Loucy (cell line): ENCODE results near the gene RBBP8.

Source experiments
- H2AFZ ChIP-seq: fragments of 200-600 bp; sonication (generic); 2 replicates; pipeline ENCODE4 v1.6.0; 2016; ENCODE audit warnings: antibody characterized with exemption, mild to moderate bottlenecking, low read length, moderate library complexity
- H3F3A ChIP-seq: fragments of 200-600 bp; 2 replicates; pipeline ENCODE4 v1.6.0; 2016; ENCODE audit warnings: antibody characterized with exemption, low read depth, mild to moderate bottlenecking
- H3K27me3 ChIP-seq: fragments of 200-600 bp; sonication (generic); 2 replicates; pipeline ENCODE4 v1.6.1; 2014; ENCODE audit warnings: low read length, mild to moderate bottlenecking; ENCODE audit not compliant: insufficient read depth, poor library complexity, severe bottlenecking
- H3K36me3 ChIP-seq: fragments of 200-600 bp; sonication (generic); 2 replicates; pipeline ENCODE4 v1.6.1; 2016; ENCODE audit warnings: low read length; ENCODE audit not compliant: insufficient read depth
- H3K4me1 ChIP-seq: fragments of 200-600 bp; sonication (generic); 2 replicates; pipeline ENCODE4 v1.5.1; 2014; ENCODE audit warnings: low read length, mild to moderate bottlenecking; ENCODE audit not compliant: insufficient read depth, poor library complexity, severe bottlenecking
- H3K4me2 ChIP-seq: fragments of 200-600 bp; sonication (generic); 2 replicates; pipeline ENCODE4 v1.6.0; 2014; ENCODE audit warnings: antibody characterized with exemption, low read length, low read depth, mild to moderate bottlenecking; ENCODE audit not compliant: poor library complexity, severe bottlenecking
- H3K4me3 ChIP-seq: fragments of 200-600 bp; sonication (generic); 2 replicates; pipeline ENCODE4 v1.5.1; 2014; ENCODE audit warnings: low read length, mild to moderate bottlenecking, mixed read lengths; ENCODE audit not compliant: poor library complexity, severe bottlenecking
- H3K79me2 ChIP-seq: fragments of 200-600 bp; sonication (generic); 2 replicates; pipeline ENCODE4 v1.6.1; 2014; ENCODE audit warnings: low read length; ENCODE audit not compliant: insufficient read depth
- H3K9ac ChIP-seq: fragments of 200-600 bp; sonication (generic); 2 replicates; pipeline ENCODE4 v1.6.0; 2014; ENCODE audit warnings: mild to moderate bottlenecking, low read depth, low read length, moderate library complexity; ENCODE audit not compliant: poor library complexity, severe bottlenecking
- H3K9me2 ChIP-seq: fragments of 200-600 bp; sonication (generic); replicated peaks from 2 replicates; pipeline ENCODE4 v1.6.1; 2016; ENCODE audit warnings: low read depth, low read length, mixed read lengths
- H3K9me3 ChIP-seq: fragments of 200-600 bp; sonication (generic); 2 replicates; pipeline ENCODE4 v1.6.1; 2014; ENCODE audit warnings: mild to moderate bottlenecking, antibody characterized with exemption, low read length, low read depth; ENCODE audit not compliant: insufficient read depth
- H4K20me1 ChIP-seq: fragments of 200-600 bp; sonication (generic); 2 replicates; pipeline ENCODE4 v1.6.0; 2014; ENCODE audit warnings: antibody characterized with exemption, low read length, mild to moderate bottlenecking; ENCODE audit not compliant: insufficient read depth, poor library complexity, severe bottlenecking
- CTCF ChIP-seq: fragments of 200-600 bp; sonication (generic); conservative IDR thresholded peaks from 2 replicates; pipeline ENCODE4 v1.5.1; 2014; ENCODE audit warnings: mild to moderate bottlenecking, antibody characterized with exemption, low read length
- EZH2phosphoT487 ChIP-seq: fragments of 200-600 bp; IDR thresholded peaks from 2 replicates; pipeline ENCODE4 v1.6.1; 2018; ENCODE audit warnings: antibody characterized with exemption, mild to moderate bottlenecking, moderate library complexity, borderline replicate concordance

RBBP8 gene

GRCh38 chr18:22985250-22985649 is 52.1 kb downstream of the RBBP8 start:
- no peaks in the 10 kb centered on the region for H3K79me2 ChIP-seq
- no peaks in the 10 kb centered on the region for H3K9me2 ChIP-seq
- no peak overlapping the region for H3K4me2 ChIP-seq
- no peaks in the 10 kb centered on the region for H3K27me3 ChIP-seq
- H3K4me3 ChIP-seq: no peak overlapping the region
- H3K9ac ChIP-seq: no peak overlapping the region
- H3K36me3 ChIP-seq: peaks cover 77% of the 10 kb centered on the region; the same call in 1 of the 2 replicates
- no peaks in the 10 kb centered on the region for H4K20me1 ChIP-seq
- H3F3A ChIP-seq: no peaks in the 10 kb centered on the region
- H2AFZ ChIP-seq: no peak overlapping the region
- H3K4me1 ChIP-seq: no peaks in the 10 kb centered on the region
- no peaks in the 10 kb centered on the region for H3K9me3 ChIP-seq
- no peak for TF ChIP-seq EZH2phosphoT487
- TF ChIP-seq CTCF: no peak

- no peaks in the 10 kb centered on the region for H3K79me2 ChIP-seq
Observed at GRCh38 chr18:22987547-22988189, 54.5 kb downstream of the RBBP8 start.

DNA sequence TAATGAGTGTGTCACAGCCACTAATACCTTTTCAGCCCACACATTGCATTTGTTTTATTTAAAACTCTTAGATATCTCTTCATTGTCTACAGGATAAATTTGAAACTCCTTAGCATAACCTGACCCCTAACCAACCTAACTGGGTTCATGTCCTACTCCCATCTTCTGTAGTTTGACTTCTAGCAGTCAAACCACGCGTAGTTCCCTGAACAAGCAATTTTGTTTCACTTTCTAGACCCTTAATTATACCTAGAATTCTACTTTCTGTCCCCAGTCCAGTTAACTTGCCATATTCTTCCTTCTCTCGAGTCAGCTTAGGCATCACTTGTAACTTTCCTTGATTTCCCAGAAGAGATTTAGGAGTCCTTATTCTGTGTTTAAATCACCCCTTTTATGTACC is 55.1 kb downstream of the RBBP8 start:
- Histone ChIP-seq H3K9me3 (no peaks in the 10 kb centered on the region), H3K36me3 (peaks cover 85% of the 10 kb centered on the region; the same call in 1 of the 2 replicates), H3K9me2 (no peaks in the 10 kb centered on the region), H2AFZ (no peak overlapping the region), H3K27me3 (no peaks in the 10 kb centered on the region), H3K4me2 (no peak overlapping the region), H3K79me2 (no peaks in the 10 kb centered on the region), H4K20me1 (no peaks in the 10 kb centered on the region), H3K4me1 (no peaks in the 10 kb centered on the region), H3F3A (no peaks in the 10 kb centered on the region), H3K4me3 (no peak overlapping the region), H3K9ac (no peak overlapping the region)
- TF ChIP-seq EZH2phosphoT487 (no peak), CTCF (no peak)

More at GRCh38 chr18:22987547-22988189, 54.5 kb downstream of the RBBP8 start:
- no peaks in the 10 kb centered on the region for H4K20me1 ChIP-seq
- H3K9ac ChIP-seq: no peak overlapping the region
- TF ChIP-seq CTCF: no peak
- no peak for TF ChIP-seq EZH2phosphoT487
- H3K4me1 ChIP-seq: no peaks in the 10 kb centered on the region
- H3K9me3 ChIP-seq: no peaks in the 10 kb centered on the region
- H3K36me3 ChIP-seq: peaks cover 84% of the 10 kb centered on the region; the same call in 1 of the 2 replicates
- no peak overlapping the region for H2AFZ ChIP-seq
- no peak overlapping the region for H3K4me2 ChIP-seq
- H3K27me3 ChIP-seq: no peaks in the 10 kb centered on the region
- H3K9me2 ChIP-seq: no peaks in the 10 kb centered on the region
- H3K4me3 ChIP-seq: no peak overlapping the region
- no peaks in the 10 kb centered on the region for H3F3A ChIP-seq
